ENCODE measurements around the gene JCHAIN.

JCHAIN gene

GRCh38 chr4:70711599-70711998 is 45.3 kb upstream of the JCHAIN start:
- TF ChIP-seq, protein P1, sequence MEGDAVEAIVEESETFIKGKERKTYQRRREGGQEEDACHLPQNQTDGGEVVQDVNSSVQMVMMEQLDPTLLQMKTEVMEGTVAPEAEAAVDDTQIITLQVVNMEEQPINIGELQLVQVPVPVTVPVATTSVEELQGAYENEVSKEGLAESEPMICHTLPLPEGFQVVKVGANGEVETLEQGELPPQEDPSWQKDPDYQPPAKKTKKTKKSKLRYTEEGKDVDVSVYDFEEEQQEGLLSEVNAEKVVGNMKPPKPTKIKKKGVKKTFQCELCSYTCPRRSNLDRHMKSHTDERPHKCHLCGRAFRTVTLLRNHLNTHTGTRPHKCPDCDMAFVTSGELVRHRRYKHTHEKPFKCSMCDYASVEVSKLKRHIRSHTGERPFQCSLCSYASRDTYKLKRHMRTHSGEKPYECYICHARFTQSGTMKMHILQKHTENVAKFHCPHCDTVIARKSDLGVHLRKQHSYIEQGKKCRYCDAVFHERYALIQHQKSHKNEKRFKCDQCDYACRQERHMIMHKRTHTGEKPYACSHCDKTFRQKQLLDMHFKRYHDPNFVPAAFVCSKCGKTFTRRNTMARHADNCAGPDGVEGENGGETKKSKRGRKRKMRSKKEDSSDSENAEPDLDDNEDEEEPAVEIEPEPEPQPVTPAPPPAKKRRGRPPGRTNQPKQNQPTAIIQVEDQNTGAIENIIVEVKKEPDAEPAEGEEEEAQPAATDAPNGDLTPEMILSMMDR (conservative IDR thresholded peaks at IDR 0.05; ENCODE audit: low read depth): no peak
- DNase-seq (ENCODE audit: low spot score): no peak
- POLR2A ChIA-PET (ENCODE audit: low non-redundant PET): no interaction called here
- no peak overlapping the region for H3K27ac ChIP-seq
- CTCF ChIA-PET: no interaction called here

- POLR2A ChIA-PET (ENCODE audit: low non-redundant PET): no interaction called here
- no peak overlapping the region for H3K27ac ChIP-seq
- TF ChIP-seq, protein P1 (conservative IDR thresholded peaks at IDR 0.05; ENCODE audit: low read depth): no peak
- CTCF ChIA-PET: no interaction called here
- DNase-seq (ENCODE audit: low spot score): no peak
Measured at GRCh38 chr4:70709611-70710205, 43.4 kb upstream of the JCHAIN start.

GRCh38 chr4:70706516-70706915 is 40.2 kb upstream of the JCHAIN start:
- POLR2A ChIA-PET (ENCODE audit: low non-redundant PET): interaction anchor here (0.6 to 1.2 kb wide), 2 partner anchors 16 to 17 kb away, joined by 3 read pairs; no protein-coding TSS in a partner anchor
- no peak overlapping the region for H3K27ac ChIP-seq
- DNase-seq (ENCODE audit: low spot score): no peak
- TF ChIP-seq, protein P1 (conservative IDR thresholded peaks at IDR 0.05; ENCODE audit: low read depth): no peak
- CTCF ChIA-PET: interaction anchor here (0.6 kb wide), 1 partner anchor 305 kb away, joined by 3 read pairs; no protein-coding TSS in a partner anchor

- ChIA-PET POLR2A (ENCODE audit: low non-redundant PET) (interaction anchor here (0.6 to 1.2 kb wide), 2 partner anchors 15 to 17 kb away, joined by 3 read pairs; no protein-coding TSS in a partner anchor), CTCF (interaction anchor here (0.6 kb wide), 1 partner anchor 305 kb away, joined by 3 read pairs; no protein-coding TSS in a partner anchor)
- TF ChIP-seq, protein P1 (conservative IDR thresholded peaks at IDR 0.05; ENCODE audit: low read depth): no peak
- DNase-seq (ENCODE audit: low spot score): peak; percentile 8
- peak overlapping the region; percentile 97 for H3K27ac ChIP-seq
Measured at GRCh38 chr4:70706044-70706461, 39.7 kb upstream of the JCHAIN start.

GRCh38 chr4:70705183-70706043 is 39.1 kb upstream of the JCHAIN start:
- peak; percentile 65 for DNase-seq (ENCODE audit: low spot score)
- CTCF ChIA-PET: interaction anchor here (1.2 kb wide), 1 partner anchor 17 kb away, joined by 3 read pairs; the partner anchor contains the start of gene RUFY3

GRCh38 chr4:70704931-70705182 is 38.5 kb upstream of the JCHAIN start:
- ChIA-PET CTCF (interaction anchor here (1.2 kb wide), 1 partner anchor 17 kb away, joined by 3 read pairs; the partner anchor contains the start of gene RUFY3), POLR2A (ENCODE audit: low non-redundant PET) (no interaction called here)
- TF ChIP-seq, protein P1 (conservative IDR thresholded peaks at IDR 0.05; ENCODE audit: low read depth): no peak
- DNase-seq (ENCODE audit: low spot score): no peak
- peak overlapping the region; percentile 97 for H3K27ac ChIP-seq

More at GRCh38 chr4:70705183-70706043, 39.1 kb upstream of the JCHAIN start:
- peak overlapping the region; percentile 97 for H3K27ac ChIP-seq
- POLR2A ChIA-PET (ENCODE audit: low non-redundant PET): interaction anchor here (1.2 kb wide), 1 partner anchor 16 kb away, joined by 3 read pairs; no protein-coding TSS in a partner anchor
- TF ChIP-seq, protein P1 (conservative IDR thresholded peaks at IDR 0.05; ENCODE audit: low read depth): no peak
